ENCODE results near the gene ANKRD18B.
"Not testable (repeated sequence)": the region's sequence is repeated elsewhere in the genome, so short reads cannot be mapped to it uniquely, and the experiment has no call there.

The ANKRD18B gene

DNA sequence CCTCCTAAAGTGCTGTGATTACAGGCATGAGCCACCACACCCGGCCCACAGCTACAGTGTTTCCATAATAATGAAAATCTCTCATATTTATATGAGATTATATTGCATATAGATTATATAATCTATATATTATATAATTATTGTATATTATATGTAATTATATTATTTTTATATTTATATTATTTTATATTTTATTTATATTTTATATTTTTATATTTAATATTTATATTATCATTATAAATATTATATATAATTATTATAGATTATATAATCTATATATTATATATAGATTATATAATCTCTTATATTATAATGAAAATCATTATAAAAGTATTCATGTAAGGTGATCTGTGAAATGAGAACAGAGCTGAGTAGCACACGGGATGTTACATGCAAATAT, 11.5 kb downstream of the ANKRD18B start:
- DNase-seq, result no peak

DNA sequence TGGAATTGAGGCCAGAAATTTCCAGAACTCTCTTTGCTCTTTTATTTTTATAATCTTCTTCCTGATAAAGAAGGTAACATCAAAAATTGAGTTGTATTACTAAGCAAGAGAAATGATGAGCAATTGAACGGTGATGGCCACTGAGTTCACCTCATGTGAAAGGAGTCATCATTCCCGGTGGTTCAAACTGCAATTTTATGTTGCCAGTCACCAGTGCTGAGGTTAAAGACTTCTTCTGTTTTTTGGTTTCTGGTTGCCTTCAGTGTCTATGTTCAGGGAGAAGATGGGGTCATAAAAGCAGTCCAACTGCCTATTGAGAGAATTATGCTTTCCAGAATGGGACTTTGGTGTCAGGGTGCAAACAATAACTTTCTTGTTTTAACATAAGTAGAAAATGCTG, 19.4 kb downstream of the ANKRD18B start:
- DNase-seq, result not testable (repeated sequence)

- DNase-seq, result not testable (repeated sequence)
Observed at GRCh38 chr9:33545715-33546114, 21.7 kb downstream of the ANKRD18B start.

- DNase-seq, result not testable (repeated sequence)
Observed at GRCh38 chr9:33548816-33549215, 24.8 kb downstream of the ANKRD18B start.

DNA sequence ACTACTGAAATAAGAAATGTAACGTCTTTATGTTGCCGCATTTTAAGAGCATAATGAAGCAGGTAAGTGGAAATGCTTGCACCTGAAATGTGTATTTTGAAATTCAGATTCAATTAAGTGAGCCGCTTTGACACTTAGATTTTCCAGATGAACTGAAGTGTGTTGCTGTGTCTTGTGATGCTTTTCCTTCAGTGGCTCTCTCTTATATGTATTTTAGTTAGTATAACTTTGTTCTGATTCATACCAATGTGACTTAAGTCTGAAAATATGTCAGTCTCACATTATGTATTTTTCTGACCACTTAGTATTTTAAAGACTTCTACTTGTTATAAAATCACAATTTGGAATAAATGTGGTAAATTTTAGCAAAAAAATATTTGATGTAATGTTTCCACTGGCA, 25.4 kb downstream of the ANKRD18B start:
- peak; percentile 4 for DNase-seq

GRCh38 chr9:33551183-33551582, 27.1 kb downstream of the ANKRD18B start:
- not testable (repeated sequence) for DNase-seq

GRCh38 chr9:33552315-33552725, 28.3 kb downstream of the ANKRD18B start:
- DNase-seq, result peak; percentile 24

- peak; percentile 11 for DNase-seq
Observed at GRCh38 chr9:33560217-33560616, 36.2 kb downstream of the ANKRD18B start.

- DNase-seq, result not testable (repeated sequence)
Observed at GRCh38 chr9:33562196-33562595, 38.1 kb downstream of the ANKRD18B start.

GRCh38 chr9:33567776-33568175, 43.7 kb downstream of the ANKRD18B start:
- DNase-seq, result not testable (repeated sequence)

GRCh38 chr9:33577786-33578185, 53.7 kb downstream of the ANKRD18B start:
- not testable (repeated sequence) for DNase-seq

GRCh38 chr9:33579996-33580395, 55.9 kb downstream of the ANKRD18B start:
- DNase-seq, result not testable (repeated sequence)

DNA sequence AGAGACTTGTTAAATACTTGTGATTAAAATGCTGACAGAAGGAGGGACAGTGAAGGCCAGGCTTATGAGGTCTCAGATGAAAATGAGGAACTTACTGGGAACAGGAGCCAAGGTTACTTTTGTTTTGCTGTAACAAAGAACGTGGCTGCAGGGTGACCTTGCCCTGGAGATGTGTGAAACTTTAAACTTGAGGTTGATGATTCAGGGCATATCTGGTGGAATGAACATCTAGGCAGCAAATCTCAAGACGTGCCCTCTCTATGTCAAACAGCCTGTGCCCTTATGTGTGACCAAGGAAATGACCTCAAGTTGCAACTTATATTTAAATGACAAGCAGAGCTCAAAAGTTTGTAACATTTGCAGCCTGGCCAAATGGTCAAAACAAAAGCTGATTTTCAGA, 58.6 kb downstream of the ANKRD18B start:
- not testable (repeated sequence) for DNase-seq

DNA sequence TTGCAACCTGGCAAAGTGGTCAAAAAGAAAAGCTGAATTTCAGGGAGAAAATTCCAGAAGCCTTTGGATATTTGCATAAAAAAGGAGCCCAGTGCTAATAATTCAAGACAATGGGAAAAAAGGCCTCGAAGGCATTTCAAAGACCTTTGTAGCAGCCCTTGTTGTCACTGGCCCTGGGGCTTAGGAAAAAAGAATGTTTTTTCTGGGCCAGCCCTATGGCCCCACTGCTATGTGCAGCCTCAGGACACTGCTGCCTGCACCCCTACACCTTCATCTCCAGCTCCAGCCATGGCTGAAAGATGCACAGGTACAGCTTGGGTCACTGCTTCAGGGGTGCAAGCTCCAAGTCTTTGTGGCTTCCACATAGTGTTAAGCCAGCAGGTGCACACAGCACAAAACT, 62.1 kb downstream of the ANKRD18B start:
- not testable (repeated sequence) for DNase-seq

- DNase-seq, result not testable (repeated sequence)
Observed at GRCh38 chr9:33587799-33588198, 63.7 kb downstream of the ANKRD18B start.

DNA sequence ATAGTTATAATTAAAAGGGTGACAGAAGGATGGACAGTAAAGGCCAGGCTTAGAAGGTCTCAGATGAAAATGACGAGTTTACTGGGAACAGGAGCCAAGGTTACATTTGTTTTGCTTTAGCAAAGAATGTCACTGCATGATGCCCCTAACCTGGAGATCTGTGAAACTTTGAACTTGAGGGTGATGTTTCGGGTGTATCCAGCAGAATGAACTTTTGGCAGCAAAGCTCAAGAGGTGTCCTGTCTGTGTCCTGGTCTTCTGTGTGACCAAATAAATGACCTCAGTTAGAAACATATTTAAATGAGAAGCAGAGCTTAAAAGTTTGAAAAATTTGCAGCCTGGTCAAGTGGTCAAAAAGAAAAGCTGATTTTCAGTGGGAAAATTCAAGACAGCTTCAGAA, 64.8 kb downstream of the ANKRD18B start:
- DNase-seq, result not testable (repeated sequence)

GRCh38 chr9:33590857-33591256, 66.8 kb downstream of the ANKRD18B start:
- DNase-seq, result not testable (repeated sequence)

DNA sequence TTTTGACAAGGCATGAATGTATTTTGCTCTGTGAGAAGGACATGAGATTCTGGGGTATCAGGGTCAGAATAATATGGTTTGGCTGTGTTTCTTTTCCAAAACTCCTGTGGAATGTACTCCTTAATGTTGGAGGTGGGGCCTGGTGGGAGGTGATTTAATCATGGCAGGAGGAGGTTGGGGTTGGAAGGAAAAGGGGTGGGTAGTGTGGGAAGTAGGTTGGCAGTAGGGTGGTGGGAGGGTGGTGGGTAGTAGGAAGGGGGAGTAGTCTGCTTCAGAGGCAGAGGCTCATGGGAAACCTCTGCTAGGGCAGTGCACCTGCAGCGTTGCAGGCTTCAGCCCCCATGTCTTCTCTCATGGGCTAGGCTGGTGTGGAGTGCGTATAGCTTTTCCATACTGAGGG, 72.9 kb downstream of the ANKRD18B start:
- DNase-seq, result not testable (repeated sequence)

DNA sequence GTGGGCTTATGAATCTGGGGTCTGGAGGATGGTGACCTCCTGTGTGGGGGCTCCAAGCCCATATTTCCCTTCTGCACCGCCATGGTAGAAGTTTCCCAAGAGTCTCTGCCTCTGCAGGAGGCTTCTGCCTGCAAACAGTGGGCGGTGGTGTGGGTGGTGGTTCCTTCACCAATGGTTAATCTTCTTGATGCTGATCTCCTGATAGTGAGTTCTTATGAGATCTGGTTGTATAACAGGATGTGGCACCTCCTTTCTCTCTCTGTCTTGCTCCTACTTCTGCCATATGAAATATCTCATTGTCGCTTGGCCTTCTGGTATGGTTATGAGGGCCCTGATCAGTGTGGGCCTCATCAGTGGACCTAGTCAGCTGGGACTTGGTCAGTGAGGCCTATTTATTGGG, 73.3 kb downstream of the ANKRD18B start:
- not testable (repeated sequence) for DNase-seq

- not testable (repeated sequence) for DNase-seq
Observed at GRCh38 chr9:33598796-33599379, 74.8 kb downstream of the ANKRD18B start.

DNA sequence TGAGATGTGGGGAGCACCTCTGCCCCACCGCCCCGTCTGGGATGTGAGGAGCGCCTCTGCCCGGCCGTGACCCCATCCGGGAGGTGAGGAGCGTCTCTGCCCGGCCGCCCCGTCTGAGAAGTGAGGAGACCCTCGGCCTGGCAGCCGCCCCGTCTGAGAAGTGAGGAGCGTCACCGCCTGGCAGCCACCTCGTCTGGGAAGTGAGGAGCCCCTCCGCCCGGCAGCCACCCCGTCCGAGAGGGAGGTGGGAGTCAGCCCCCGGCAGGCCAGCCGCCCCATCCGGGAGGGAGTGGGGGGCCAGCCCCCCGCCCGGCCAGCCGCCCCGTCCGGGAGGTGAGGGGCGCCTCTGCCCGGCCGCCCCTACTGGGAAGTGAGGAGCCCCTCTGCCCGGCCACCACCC, 76.9 kb downstream of the ANKRD18B start:
- DNase-seq, result not testable (repeated sequence)

DNA sequence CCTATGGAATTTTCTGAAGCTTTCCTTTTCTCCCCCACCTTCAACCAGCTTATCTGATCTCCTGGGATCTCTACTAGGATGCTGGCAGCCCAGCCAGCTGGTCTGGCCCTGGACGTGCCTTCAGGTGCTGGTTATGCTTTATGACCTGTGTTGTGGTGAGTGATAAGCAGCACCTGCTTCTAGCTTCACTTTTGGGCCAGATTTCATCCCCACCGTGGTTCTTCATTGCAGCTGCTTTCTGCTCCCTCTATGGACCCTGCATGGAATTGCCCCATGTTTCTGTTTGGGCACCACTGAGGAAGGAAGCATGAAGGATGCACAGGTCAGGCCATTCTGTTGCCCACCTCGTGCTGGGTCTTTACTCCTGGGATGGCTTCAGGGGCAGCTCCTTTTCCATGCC, 80.2 kb downstream of the ANKRD18B start:
- DNase-seq, result not testable (repeated sequence)

GRCh38 chr9:33604936-33605335, 80.9 kb downstream of the ANKRD18B start:
- DNase-seq, result not testable (repeated sequence)

GRCh38 chr9:33611358-33611757, 87.3 kb downstream of the ANKRD18B start:
- DNase-seq, result no peak

GRCh38 chr9:33612410-33612809, 88.4 kb downstream of the ANKRD18B start:
- not testable (repeated sequence) for DNase-seq
